Neural cell (in vitro differentiated cells): ENCODE measurements around the gene PDE9A.
A peak's percentile ranks its signal among the peaks of the same experiment; 100 is the strongest.

ENCODE experiments used
- CTCF ChIP-seq: fragments of 450-650 bp; IDR thresholded peaks from 2 replicates; pipeline ENCODE4 v1.5.1; 2014; ENCODE audit warnings: antibody characterized with exemption, mild to moderate bottlenecking, moderate library complexity; ENCODE audit not compliant: poor library complexity, severe bottlenecking
- EP300 ChIP-seq: fragments of 450-650 bp; conservative IDR thresholded peaks from 2 replicates; pipeline ENCODE4 v1.6.1; 2014; ENCODE audit warnings: antibody characterized with exemption, mild to moderate bottlenecking, moderate library complexity; ENCODE audit not compliant: poor library complexity, severe bottlenecking
- EZH2 ChIP-seq: fragments of 200-600, 300-800 bp; shearing (Covaris generic), sonication (generic); IDR thresholded peaks from 2 replicates; pipeline ENCODE4 v1.6.1; 2014; ENCODE audit warnings: antibody characterized with exemption, low read length, borderline replicate concordance, mild to moderate bottlenecking; ENCODE audit not compliant: insufficient read depth, poor library complexity, severe bottlenecking
- POLR2AphosphoS5 ChIP-seq: IDR thresholded peaks from 2 replicates; pipeline ENCODE4 v1.6.1; 2012
- RAD21 ChIP-seq: fragments of 450-650 bp; conservative IDR thresholded peaks from 2 replicates; pipeline ENCODE4 v1.6.1; 2014; ENCODE audit warnings: antibody characterized with exemption, mild to moderate bottlenecking, moderate library complexity
- REST ChIP-seq: IDR thresholded peaks from 2 replicates; pipeline ENCODE4 v1.6.1; 2012; ENCODE audit warnings: borderline replicate concordance
- TAF1 ChIP-seq: IDR thresholded peaks from 2 replicates; pipeline ENCODE4 v1.6.1; 2012; ENCODE audit warnings: low read depth

GRCh38 chr21:42681296-42682206 is 28.1 kb downstream of the PDE9A start:
- no peak for TF ChIP-seq CTCF
- no peak for TF ChIP-seq EZH2
- peak; percentile 87 for TF ChIP-seq EP300
- TF ChIP-seq REST, result peak; percentile 58
- TF ChIP-seq POLR2AphosphoS5, result peak; percentile 49
- no peak for TF ChIP-seq RAD21
- no peak for TF ChIP-seq TAF1
